Thyroid gland (tissue), 4 donors: Measurements from ENCODE around the gene EML3. TPM values are rescaled to one million over a fixed set of nuclear protein-coding genes. Genes with fewer than 3 reads are reported as not detected.

Source experiments
- DNase-seq, 2 donors: peaks; one replicate each; pipeline ENCODE4 v3.0.0-alpha.2; 2019
- H3K27ac ChIP-seq, 3 donors: fragments of 200-600 bp; sonication (generic); 1 replicate in 2 of 3; 2 replicates in 1 of 3; pipeline ENCODE4 v1.5.1; 2016 to 2019; ENCODE audit warnings: mild to moderate bottlenecking in 1 of 3, moderate library complexity in 1 of 3
- H3K27me3 ChIP-seq: fragments of 200-600 bp; sonication (generic); one replicate; pipeline ENCODE4 v1.5.1; 2019
- H3K36me3 ChIP-seq, 2 donors: fragments of 200-600 bp; sonication (generic); one replicate each; pipeline ENCODE4 v1.5.1; 2016 to 2019
- H3K4me1 ChIP-seq, 2 donors: fragments of 200-600 bp; sonication (generic); one replicate each; pipeline ENCODE4 v1.5.1; 2017 to 2019
- H3K4me3 ChIP-seq, 3 donors: fragments of 200-600 bp; sonication (generic); replicated peaks in 1 of 3; 1 replicate in 2 of 3; 2 replicates in 1 of 3; pipeline ENCODE4 v1.5.1; 2016; ENCODE audit warnings: mild to moderate bottlenecking in 1 of 3
- H3K9me3 ChIP-seq: fragments of 200-600 bp; sonication (generic); one replicate; pipeline ENCODE4 v1.5.1; 2017
- POLR2A ChIP-seq, 2 donors: fragments of 450-650 bp; IDR thresholded peaks; one replicate each; pipeline ENCODE4 v1.6.1; 2017; ENCODE audit warnings: antibody characterized with exemption in 2 of 2, mild to moderate bottlenecking in 2 of 2, moderate library complexity in 1 of 2
- WGBS, 2 donors: methylation state at CpG; one replicate each; pipeline ENCODE4 v1.1.5; 2017; 5-methylcytosine and 5-hydroxymethylcytosine counted together
- intact Hi-C: fragments of 100-400 bp; cut with DNase I; formaldehyde crosslinking; loops from one replicate; pipeline ENCODE4 v1.15.1; 2023
- total RNA-seq, 4 donors: library from RNA; depleted of rRNA; stranded (reverse); fragments of >200 nt; gene quantifications; one replicate each; pipeline ENCODE4 v1.2.3, GENCODE V29; 2016
- TF ChIP-seq, protein P1 (sequence below), 6 experiments: fragments of 200-600 bp in 3 of 6; fragments of 450-650 bp in 3 of 6; sonication (generic) in 3 of 6; IDR thresholded peaks; one replicate each; pipeline ENCODE4 v1.5.1; 2016 to 2019; ENCODE audit warnings: antibody characterized with exemption in 6 of 6, mild to moderate bottlenecking in 2 of 6, inconsistent platforms in 1 of 6, moderate library complexity in 1 of 6

Gene EML3
- total RNA-seq, 4 donors from 2014 or later = 28.3 to 58.0 (median 46.6) TPM

DNA sequence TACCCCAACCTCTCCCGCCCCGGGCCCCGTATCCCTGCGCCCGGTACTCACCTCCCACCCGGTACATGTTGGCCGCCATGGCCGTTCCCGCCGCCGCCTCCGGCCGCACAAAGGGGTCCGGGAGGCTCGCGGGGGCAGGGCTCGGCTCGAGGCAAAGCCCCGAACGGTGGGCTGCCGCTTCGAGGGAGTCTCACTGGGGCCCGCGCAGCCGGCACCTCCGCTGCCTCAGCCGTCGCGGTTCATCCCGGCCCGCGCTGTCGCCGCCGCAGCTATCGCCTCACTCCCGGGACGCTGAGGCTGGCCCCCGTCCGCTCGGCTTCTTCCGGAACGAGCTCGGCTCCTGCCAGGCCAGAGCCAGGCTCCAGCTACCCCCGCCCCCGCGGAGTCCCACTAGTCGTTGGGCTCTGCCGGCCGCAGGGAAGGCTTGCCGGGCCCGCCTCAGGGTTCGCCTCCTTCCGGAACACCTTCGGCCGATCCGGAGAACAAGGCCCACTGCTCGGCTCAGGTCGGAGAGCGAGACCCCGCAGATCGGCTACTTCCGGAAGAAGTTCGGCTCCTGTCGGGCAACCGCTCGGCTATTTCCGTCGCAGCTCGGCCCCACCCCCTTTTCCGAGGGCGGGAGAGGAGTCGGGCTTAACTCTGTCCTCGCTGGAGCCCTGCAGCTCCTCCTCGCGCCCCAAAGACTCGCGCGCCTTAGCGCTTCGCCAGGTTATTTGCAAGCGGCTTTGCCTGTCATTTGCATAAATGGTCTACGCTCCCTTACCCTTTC lies 11.0 kb downstream of the EML3 start, which contains the start of gene MTA2:
Gene MTA2 (minus strand): TSS at position 494 of the 769 bp plus-strand sequence. CDS start 415 bp downstream, at position 79.
- peak; percentile 99 for DNase-seq
- Histone ChIP-seq H3K4me1 (peaks cover 19 to 21% of the 10 kb centered on the region in 2 donors), H3K27me3 (no peaks in the 10 kb centered on the region), H3K36me3 (peaks cover 17 to 25% of the 10 kb centered on the region in 2 donors), H3K9me3 (no peaks in the 10 kb centered on the region), H3K4me3 (peak within 1 kb of the TSS; percentile 86 to 96 (median 87)), H3K27ac (peak within 1 kb of the TSS; percentile 82 to 95 (median 86))
- intact Hi-C loops = no loop called here
- TF ChIP-seq POLR2A (IDR thresholded peaks at IDR 0.05) = peak in 1 of 2 donors; percentile 62
- TF ChIP-seq, protein P1, sequence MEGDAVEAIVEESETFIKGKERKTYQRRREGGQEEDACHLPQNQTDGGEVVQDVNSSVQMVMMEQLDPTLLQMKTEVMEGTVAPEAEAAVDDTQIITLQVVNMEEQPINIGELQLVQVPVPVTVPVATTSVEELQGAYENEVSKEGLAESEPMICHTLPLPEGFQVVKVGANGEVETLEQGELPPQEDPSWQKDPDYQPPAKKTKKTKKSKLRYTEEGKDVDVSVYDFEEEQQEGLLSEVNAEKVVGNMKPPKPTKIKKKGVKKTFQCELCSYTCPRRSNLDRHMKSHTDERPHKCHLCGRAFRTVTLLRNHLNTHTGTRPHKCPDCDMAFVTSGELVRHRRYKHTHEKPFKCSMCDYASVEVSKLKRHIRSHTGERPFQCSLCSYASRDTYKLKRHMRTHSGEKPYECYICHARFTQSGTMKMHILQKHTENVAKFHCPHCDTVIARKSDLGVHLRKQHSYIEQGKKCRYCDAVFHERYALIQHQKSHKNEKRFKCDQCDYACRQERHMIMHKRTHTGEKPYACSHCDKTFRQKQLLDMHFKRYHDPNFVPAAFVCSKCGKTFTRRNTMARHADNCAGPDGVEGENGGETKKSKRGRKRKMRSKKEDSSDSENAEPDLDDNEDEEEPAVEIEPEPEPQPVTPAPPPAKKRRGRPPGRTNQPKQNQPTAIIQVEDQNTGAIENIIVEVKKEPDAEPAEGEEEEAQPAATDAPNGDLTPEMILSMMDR (IDR thresholded peaks at IDR 0.05) = no peak
- 1 to 4% methylated on average over 10 to 22 of the region's 83 CpGs for WGBS, 2 donors

DNA sequence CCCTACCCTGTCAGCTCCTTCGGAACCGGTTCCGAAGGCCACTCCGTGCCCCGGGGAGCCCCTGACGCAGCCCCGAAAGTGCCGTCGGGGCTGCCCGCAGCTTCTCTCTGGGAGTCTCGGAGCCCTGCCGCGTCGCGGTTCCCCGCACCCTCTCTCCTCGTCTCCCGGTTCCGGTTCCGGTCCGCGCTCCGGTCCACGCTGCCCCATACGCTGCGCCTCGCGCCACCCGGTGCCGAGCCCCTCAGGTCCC lies 11.5 kb downstream of the EML3 start:
- peaks cover 19 to 21% of the 10 kb centered on the region in 2 donors for H3K4me1 ChIP-seq
- intact Hi-C loops = no loop called here
- WGBS, 2 donors = 1% methylated on average over 17 of the region's 30 CpGs; no CpG with 5 or more reads in 1 of the 2 donors
- peaks cover 23 to 30% of the 10 kb centered on the region in 2 donors for H3K36me3 ChIP-seq
- H3K27ac ChIP-seq = peak overlapping the region; percentile 82 to 95 (median 86)
- DNase-seq = peak; percentile 64 to 65
- H3K9me3 ChIP-seq = no peaks in the 10 kb centered on the region
- H3K27me3 ChIP-seq = no peaks in the 10 kb centered on the region
- peak overlapping the region; percentile 86 to 96 (median 87) for H3K4me3 ChIP-seq
- TF ChIP-seq, protein P1 (IDR thresholded peaks at IDR 0.05) = no peak

DNA sequence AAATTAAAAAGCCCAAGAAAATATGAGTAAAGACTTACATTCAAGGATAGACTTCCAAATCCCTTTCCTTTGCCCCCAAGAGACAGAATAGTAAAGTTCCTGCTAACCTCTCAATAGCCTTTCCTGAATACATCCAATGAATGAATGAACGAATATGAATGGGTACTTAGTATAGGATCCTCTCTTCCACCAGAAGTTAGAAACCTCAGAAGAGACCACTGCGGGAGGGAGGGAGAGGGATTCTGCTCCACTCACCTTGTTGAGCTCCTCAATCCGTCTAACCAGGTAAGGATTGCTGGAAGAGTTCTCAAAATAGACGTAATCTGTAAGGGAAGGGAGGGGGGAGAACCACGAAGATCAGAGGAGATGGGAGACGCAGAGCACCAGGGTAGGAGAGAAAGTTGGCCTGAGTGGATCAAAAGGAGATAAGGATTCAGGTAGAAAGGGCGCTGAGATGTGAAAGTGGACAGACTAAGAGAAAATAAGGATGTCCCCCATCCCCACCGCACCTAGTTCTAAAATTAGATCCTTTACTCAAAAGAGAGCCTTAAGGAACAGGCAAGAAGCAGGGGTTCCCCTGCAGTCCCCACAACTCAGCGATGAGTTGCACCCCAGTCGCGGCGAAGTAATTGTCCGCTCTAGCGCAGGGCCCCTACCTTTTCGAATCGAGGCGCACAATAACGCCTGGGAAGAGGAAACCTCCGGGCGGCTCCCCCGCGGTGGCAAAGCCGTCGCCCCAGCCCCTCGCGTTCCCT lies 12.0 kb downstream of the EML3 start:
- intact Hi-C loops = no loop called here
- H3K36me3 ChIP-seq = peaks cover 28 to 33% of the 10 kb centered on the region in 2 donors
- TF ChIP-seq, protein P1 (IDR thresholded peaks at IDR 0.05) = no peak
- TF ChIP-seq POLR2A (IDR thresholded peaks at IDR 0.05) = no peak
- peak overlapping the region; percentile 86 to 96 (median 87) for H3K4me3 ChIP-seq
- H3K4me1 ChIP-seq = peaks cover 19 to 21% of the 10 kb centered on the region in 2 donors
- H3K9me3 ChIP-seq = no peaks in the 10 kb centered on the region
- 5 to 6% methylated on average over 14 to 16 of the region's 26 CpGs for WGBS, 2 donors
- peak overlapping the region; percentile 82 to 95 (median 86) for H3K27ac ChIP-seq
- no peaks in the 10 kb centered on the region for H3K27me3 ChIP-seq
- DNase-seq = no peak

DNA sequence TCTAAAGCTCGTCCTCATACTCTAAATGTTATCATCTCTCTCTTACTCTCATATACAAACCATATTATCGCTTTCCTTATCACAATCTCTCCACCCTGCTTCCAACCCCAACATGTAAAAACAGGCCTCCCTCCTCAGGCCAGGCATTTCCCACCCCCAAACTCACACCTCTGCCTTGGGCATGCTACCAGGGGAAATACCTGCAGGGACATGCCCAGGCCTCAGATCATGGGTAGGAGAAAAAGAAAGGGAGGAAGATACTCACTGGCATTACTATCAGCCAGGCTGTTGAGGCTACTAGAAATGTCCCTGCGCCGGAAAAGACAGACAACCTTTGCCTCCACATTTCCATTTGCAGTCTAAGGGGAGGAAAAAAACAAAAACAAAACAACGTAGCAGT lies 12.7 kb downstream of the EML3 start:
- DNase-seq = no peak
- no peaks in the 10 kb centered on the region for H3K9me3 ChIP-seq
- peak overlapping the region in 1 of 3 donors; percentile 86 for H3K4me3 ChIP-seq
- H3K27ac ChIP-seq = peak overlapping the region in 1 of 3 donors; percentile 45
- H3K4me1 ChIP-seq = peaks cover 19 to 21% of the 10 kb centered on the region in 2 donors
- peaks cover 34 to 36% of the 10 kb centered on the region in 2 donors for H3K36me3 ChIP-seq
- no peak for TF ChIP-seq POLR2A (IDR thresholded peaks at IDR 0.05)
- TF ChIP-seq, protein P1 (IDR thresholded peaks at IDR 0.05) = no peak
- intact Hi-C loops = no loop called here
- no peaks in the 10 kb centered on the region for H3K27me3 ChIP-seq
- WGBS, 2 donors = 64 to 69% methylated on average over 5 of the region's 5 CpGs
